Putamen (tissue), 1 donor: Measurements from ENCODE around the gene EFHC2.
"Not testable (repeated sequence)": the region's sequence is repeated elsewhere in the genome, so short reads cannot be mapped to it uniquely, and the experiment has no call there.

Experiments
- DNase-seq: peaks from one replicate; pipeline ENCODE4 v3.0.0-alpha.2; 2016; ENCODE audit warnings: low spot score

Gene EFHC2

GRCh38 chrX:44291468-44292092 lies 51.9 kb downstream of the EFHC2 start:
- DNase-seq = no peak

- DNase-seq = no peak
Observed at GRCh38 chrX:44290718-44291117, 52.8 kb downstream of the EFHC2 start.

DNA sequence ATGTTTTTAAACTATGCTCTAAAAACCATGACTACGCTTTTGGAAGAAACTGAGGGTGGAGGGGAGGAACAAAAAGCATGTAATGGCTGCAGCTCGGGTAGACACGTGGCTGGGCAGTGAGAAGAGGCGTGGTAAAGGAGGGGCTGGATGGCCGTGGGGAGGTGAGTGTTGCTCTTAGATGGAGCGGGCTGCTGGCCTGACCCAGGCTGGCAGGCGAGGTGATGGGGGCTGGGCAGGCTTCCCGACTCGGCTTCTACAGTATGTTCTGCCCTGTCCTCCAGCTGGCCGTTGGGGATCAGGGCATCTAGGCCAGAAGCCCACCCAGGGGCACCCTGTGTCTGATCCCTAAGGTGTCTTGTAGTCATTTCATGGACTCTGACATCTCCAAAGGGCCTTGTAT lies 60.7 kb downstream of the EFHC2 start:
- no peak for DNase-seq

DNA sequence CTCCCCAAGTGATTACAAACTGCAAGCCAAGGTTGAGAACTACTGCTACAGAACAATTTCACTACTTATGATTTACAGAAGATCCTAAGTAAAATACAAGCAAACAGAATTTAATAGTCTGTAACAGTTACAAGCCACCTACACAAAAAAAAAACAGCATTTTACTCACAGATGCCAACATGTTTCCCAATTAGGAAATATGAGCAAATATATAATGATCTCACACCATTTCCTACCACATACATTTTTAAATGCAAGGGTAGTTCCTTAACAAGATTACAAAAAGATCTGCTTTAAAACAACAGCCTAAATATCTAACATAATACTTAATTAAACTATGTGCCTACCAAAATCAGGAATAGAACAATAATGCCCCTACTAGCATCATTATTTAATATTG lies 63.4 kb downstream of the EFHC2 start:
- DNase-seq = no peak

GRCh38 chrX:44274096-44274495 lies 69.4 kb downstream of the EFHC2 start:
- no peak for DNase-seq

DNA sequence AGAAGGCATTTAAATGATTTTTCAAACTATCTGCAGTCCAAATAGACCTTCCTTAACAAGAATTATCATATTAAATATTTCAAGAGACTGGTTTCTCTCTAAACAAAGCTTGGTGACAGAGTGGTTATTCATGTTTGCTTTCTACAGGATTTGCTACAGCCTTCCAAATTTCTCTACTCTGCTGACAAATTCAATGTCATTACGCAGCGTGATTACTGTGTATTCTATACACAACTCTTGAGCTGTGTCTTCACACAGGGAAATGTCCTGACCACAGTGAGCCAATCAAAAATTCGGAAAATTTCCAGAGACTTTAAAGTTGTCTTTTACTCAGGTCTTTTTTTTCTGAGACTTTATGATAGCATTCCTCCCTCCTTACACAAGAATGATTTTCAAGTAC lies 75.6 kb downstream of the EFHC2 start:
- no peak for DNase-seq

DNA sequence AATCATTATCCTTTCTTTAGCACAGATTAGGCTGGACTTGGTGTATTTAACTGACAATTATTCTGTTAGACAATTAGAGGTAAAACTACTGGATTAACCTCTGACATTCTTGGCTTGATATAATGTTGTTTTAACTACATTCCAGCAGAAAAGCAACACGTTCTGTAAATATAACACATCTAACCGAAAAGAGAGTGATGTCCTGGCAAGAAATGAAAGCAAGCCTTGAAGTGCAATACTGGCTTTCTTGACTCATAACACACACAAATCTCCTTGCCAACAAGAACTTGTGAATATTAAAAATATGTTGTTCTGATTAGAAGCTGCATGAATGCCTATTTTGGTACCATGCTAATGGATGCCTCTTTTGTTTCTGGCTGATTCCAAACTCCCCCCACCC lies 76.4 kb downstream of the EFHC2 start:
- no peak for DNase-seq

DNA sequence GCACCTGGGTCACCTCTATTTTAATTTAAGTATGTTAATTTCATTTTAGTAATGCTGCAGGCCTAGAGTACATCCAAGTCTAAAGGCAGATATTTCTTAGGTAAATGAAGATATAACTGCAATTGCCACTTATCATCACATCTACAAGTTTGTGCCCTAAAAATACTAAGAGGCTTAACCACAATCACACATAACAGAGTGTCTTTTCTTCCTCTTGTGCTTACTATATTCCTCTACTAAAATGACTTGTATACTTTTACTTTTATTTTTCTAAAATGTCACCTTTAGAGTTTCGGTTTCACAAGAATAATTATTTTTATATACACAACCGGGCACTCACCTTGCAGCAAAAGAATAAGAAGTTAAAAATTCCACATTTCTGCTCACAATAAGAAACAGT lies 77.9 kb downstream of the EFHC2 start:
- no peak for DNase-seq

GRCh38 chrX:44264936-44265335 lies 78.5 kb downstream of the EFHC2 start:
- no peak for DNase-seq

DNA sequence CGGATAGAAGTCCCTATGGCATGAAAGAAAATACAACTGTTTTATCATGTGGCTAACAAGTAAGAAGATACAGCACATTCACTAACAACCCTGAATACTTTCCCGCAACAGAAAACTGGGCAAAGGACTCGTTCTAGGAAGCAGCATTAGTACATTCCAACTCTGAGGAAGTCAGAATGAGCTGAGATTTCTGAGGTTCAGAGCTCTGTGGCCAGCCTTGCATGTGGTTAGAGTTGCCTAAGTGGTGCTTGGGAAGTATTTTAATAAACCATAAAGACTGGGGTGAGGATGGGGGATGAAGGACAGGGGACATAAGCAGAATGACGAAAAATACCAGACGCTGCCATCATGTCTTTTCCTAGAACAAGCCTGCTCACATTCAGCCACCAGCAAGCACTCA lies 82.2 kb downstream of the EFHC2 start:
- no peak for DNase-seq

DNA sequence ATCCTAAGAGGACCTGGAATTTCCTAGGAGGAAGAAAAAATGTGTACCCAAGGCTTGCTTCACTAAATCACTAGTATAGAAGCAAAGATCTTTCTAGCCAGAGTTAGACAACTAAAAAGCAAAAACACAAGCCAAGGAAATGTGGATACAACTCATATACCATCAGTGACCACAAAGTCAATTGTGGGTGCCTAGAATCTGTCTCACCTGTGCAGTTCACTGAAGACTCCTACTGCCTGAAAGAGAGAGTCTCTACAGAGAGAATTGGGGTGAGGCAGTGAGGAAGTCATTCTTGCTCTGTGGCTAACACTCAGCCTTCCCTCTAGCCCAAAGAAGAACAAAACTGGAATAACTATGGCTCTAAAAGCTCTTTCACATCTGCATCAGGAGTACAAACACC lies 82.9 kb downstream of the EFHC2 start:
- no peak for DNase-seq

DNA sequence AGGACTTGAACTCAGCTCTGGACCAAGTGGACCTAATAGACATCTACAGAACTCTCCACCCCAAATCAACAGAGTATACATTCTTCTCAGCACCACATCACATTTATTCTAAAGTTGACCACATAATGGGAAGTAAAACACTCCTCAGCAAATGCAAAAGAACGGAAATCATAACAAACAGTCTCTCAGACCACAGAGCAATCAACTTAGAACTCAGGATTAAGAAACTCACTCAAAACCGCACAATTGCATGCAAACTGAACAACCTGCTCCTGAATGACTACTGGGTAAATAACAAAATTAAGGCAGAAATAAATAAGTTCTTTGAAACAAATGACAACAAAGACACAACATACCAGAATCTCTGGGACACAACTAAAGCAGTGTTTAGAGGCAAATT lies 87.7 kb downstream of the EFHC2 start:
- DNase-seq = not testable (repeated sequence)

- DNase-seq = no peak
Observed at GRCh38 chrX:44253575-44253942, 89.9 kb downstream of the EFHC2 start.

DNA sequence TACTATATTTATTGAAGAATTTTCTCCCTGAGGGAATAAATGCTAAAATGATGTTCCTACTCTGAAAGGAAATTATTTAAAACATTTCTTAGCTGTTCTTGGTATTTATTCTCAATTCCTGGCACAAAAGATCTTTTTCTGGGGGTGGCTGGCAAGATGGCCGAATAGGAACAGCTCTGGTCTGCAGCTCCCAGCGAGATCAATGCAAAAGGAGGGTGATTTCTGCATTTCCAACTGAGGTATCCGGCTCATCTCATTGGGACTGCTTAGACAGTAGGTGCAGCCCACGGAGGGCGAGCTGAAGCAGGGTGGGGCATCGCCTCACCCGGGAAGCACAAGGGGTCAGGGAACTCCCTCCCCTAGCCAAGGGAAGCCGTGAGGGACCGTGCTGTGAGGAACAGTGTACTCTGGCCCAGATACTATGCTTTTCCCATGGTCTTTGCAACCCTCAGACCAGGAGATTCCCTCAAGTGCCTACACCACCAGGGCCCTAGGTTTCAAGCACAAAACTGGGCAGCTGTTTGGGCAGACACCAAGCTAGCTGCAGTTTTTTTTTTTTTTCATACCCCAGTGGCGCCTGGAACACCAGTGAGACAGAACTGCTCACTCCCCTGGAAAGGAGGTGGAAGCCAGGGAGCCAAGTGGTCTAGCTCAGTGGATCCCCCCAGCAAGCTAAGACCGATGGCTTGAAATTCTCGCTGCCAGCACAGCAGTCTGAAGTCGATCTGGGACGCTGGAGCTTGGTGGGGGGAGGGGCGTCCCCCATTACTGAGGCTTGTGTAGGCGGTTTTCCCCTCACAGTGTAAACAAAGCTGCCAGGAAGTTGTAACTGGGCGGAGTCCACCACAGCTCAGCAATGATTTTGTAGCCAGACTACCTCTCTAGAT lies 90.5 kb downstream of the EFHC2 start:
- not testable (repeated sequence) for DNase-seq

DNA sequence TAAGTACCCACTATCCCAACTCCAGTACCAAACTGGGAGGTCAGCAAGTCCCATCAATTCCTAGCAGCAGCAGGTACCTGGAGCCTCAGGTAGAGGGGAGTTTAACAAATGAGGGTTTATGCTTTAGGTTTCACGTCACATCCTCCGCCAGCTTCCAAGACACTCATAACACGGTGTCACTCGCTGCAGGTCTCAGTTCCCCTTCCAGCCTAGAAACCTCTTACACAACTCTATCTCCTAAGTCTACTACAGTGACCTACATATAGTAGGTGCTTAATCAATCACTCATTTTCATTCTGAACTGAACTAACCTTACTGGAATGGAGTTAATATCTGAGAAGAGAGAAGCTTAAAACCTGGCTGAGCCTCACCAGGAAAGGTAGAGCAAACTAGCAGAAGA lies 96.0 kb downstream of the EFHC2 start:
- no peak for DNase-seq

DNA sequence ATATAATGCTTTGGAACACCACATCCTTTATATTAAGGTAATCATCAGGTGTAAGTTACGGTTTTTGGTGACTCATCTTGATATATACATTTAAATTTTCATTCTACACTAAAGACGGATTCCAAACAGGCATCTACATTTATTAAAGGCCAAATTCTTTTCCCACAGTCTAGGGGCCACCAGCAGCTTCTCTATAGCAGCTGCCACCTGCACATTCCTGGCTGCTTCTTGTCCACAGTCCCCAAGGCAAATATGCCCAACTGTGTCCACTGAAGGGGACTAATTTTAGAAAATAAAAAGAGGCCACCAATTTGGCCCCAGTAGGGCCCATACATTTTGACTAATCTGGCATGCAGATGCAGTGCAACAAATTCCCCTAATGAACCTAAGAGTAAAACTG lies 96.6 kb downstream of the EFHC2 start:
- no peak for DNase-seq

DNA sequence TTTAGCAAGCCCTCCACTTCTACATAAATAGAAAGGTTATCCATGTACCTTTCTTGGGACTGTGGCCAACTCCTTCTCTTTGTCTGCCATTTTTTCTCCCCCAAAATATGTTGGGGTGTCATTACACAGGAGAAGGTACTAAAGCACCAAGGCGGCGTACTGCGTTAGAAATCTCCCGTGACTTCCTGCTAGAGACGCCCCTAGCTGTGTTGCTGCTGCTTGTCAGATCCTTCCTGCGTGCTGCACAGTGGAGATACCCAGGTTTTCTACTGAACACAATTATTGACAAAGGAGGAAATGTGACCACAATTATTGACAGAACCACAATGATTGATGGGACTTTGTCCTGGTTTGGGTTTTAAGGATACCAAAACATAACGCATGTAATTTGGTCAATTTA lies 97.7 kb downstream of the EFHC2 start:
- DNase-seq = no peak

DNA sequence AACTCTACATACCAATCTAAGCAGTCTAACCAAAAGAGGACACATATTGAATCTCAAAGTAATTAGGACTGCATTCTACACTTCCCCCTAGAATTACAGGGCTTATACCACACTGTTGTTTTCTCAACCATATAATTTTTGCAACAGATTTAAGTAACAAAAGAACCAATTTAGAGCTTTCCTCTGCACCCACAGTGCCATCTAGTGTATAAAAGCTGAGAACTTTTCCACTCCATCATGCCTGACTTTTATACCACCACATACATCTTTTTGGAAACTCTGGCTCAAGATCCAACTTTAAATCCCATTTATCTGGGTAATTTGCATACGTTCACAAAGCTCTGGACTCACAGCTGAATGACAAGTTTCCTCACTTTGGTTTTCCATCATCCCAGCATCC lies 99.5 kb downstream of the EFHC2 start:
- peak; percentile 25 for DNase-seq

DNA sequence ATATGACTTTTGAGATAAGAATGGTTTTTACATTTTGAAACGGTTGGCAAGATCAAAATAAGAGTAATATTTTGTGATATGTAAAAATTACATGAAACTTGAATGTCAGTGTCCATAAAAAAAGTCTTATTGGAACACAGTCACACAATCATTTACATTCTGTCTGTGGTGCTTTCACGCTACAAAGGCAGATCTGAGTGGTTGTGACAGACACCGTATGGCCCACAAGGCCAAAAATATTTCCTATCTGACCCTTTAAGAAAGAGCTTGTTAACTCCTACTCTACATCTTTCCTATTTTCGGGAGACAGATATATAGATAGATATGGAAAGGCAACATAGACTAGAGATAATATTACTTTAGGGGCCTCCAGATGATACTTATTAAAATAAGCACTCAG lies 101.9 kb downstream of the EFHC2 start:
- DNase-seq = no peak

DNA sequence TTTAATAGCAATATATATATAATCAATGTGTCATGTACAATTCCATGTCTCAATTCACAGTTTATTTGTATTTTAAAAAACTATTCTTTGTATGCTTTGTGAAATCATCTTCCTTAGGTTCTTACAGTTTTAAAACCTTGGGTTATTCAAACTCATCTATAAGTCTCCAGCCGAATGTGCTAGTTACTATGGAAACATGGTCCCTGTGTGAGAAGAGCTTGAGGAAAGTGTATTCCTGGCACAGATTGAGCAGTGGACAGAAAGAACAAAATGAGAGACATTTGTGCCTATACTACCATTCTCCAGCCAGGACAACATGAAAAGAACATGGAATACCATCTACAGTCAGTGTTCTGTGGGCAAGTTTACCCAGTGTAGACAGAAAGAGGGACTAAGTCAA lies 103.4 kb downstream of the EFHC2 start:
- DNase-seq = no peak

- no peak for DNase-seq
Observed at GRCh38 chrX:44239036-44239435, 104.4 kb downstream of the EFHC2 start.

DNA sequence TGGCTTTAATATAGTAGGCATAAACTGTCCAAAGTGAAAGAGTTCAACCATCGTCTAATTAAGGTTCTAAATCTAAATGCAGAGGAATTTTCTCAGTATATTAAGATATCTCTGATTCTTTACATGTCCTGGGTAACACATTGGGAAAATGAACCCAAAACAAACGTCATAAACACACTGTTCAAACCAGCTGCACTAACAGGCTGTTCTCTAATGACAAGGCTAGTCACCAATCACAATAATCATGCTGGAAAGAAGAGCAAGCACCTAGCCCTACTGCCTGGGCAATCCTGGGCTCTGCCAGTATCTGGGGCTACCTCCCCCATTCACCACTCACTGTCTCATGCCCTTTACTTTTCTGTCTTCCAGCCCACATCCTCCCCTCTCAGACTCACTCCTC lies 107.9 kb downstream of the EFHC2 start:
- no peak for DNase-seq

- DNase-seq = no peak
Observed at GRCh38 chrX:44234541-44234940, 108.9 kb downstream of the EFHC2 start.

- no peak for DNase-seq
Observed at GRCh38 chrX:44234116-44234515, 109.4 kb downstream of the EFHC2 start.
